ENCODE data around the gene PAK2. TPM values are rescaled to one million over a fixed set of nuclear protein-coding genes. Genes with fewer than 3 reads are reported as not detected.

PAK2 gene
- total and polyA plus RNA-seq, 2 experiments from 2014 or later = 24.3 to 49.4 TPM

DNA sequence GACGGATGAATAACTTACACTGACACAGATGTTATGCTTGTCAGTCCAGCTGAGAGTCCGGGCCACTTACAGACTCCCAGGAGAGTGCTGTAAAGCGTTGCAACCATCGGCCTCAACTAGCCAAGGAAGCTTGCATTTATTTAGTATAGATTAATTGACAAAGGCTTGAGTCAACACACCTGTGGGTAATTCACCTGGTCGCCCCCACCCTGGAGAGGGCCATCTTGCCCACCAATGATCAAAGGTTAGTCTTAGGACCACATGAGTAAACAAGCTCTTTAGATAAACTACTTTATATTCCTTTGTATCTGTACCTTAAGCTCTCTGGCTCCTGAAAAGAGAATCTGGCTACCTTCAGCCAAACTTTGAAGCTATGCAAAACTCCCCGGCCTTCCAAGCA, 51.0 kb downstream of the PAK2 start (continued):
- TF ChIP-seq, protein P1, sequence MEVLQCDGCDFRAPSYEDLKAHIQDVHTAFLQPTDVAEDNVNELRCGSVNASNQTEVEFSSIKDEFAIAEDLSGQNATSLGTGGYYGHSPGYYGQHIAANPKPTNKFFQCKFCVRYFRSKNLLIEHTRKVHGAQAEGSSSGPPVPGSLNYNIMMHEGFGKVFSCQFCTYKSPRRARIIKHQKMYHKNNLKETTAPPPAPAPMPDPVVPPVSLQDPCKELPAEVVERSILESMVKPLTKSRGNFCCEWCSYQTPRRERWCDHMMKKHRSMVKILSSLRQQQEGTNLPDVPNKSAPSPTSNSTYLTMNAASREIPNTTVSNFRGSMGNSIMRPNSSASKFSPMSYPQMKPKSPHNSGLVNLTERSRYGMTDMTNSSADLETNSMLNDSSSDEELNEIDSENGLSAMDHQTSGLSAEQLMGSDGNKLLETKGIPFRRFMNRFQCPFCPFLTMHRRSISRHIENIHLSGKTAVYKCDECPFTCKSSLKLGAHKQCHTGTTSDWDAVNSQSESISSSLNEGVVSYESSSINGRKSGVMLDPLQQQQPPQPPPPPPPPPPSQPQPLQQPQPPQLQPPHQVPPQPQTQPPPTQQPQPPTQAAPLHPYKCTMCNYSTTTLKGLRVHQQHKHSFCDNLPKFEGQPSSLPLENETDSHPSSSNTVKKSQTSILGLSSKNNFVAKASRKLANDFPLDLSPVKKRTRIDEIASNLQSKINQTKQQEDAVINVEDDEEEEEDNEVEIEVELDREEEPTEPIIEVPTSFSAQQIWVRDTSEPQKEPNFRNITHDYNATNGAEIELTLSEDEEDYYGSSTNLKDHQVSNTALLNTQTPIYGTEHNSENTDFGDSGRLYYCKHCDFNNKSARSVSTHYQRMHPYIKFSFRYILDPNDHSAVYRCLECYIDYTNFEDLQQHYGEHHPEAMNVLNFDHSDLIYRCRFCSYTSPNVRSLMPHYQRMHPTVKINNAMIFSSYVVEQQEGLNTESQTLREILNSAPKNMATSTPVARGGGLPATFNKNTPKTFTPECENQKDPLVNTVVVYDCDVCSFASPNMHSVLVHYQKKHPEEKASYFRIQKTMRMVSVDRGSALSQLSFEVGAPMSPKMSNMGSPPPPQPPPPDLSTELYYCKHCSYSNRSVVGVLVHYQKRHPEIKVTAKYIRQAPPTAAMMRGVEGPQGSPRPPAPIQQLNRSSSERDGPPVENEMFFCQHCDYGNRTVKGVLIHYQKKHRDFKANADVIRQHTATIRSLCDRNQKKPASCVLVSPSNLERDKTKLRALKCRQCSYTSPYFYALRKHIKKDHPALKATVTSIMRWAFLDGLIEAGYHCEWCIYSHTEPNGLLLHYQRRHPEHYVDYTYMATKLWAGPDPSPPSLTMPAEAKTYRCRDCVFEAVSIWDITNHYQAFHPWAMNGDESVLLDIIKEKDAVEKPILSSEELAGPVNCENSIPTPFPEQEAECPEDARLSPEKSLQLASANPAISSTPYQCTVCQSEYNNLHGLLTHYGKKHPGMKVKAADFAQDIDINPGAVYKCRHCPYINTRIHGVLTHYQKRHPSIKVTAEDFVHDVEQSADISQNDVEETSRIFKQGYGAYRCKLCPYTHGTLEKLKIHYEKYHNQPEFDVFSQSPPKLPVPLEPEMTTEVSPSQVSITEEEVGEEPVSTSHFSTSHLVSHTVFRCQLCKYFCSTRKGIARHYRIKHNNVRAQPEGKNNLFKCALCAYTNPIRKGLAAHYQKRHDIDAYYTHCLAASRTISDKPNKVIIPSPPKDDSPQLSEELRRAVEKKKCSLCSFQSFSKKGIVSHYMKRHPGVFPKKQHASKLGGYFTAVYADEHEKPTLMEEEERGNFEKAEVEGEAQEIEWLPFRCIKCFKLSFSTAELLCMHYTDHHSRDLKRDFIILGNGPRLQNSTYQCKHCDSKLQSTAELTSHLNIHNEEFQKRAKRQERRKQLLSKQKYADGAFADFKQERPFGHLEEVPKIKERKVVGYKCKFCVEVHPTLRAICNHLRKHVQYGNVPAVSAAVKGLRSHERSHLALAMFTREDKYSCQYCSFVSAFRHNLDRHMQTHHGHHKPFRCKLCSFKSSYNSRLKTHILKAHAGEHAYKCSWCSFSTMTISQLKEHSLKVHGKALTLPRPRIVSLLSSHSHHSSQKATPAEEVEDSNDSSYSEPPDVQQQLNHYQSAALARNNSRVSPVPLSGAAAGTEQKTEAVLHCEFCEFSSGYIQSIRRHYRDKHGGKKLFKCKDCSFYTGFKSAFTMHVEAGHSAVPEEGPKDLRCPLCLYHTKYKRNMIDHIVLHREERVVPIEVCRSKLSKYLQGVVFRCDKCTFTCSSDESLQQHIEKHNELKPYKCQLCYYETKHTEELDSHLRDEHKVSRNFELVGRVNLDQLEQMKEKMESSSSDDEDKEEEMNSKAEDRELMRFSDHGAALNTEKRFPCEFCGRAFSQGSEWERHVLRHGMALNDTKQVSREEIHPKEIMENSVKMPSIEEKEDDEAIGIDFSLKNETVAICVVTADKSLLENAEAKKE (CRISPR knock-in tag; IDR thresholded peaks at IDR 0.05) = no peak
- no peak for TF ChIP-seq EZH2 (IDR thresholded peaks at IDR 0.05; ENCODE audit: low read depth, unreplicated experiment)

DNA sequence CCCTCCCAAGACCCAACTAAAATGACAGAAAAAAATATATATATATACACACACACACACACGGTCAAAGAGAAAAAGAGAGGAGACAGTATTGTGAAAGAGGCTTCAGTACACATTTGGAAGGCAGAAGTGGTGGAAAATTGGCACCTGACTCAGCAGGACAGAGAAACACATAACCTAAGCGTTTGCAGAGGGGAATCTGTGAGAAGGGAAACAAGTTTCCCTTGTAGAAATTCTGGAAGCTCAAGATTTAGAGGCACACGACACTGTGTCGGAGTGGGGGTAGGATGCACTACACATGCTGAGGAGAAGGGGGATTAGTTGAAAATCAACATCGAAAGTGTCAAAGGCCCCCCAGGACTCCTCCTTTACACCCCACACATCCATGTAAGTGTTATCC, 53.1 kb downstream of the PAK2 start:
- Histone ChIP-seq H4K20me1 (replicated peaks; ENCODE audit: insufficient read depth) (no peaks in the 10 kb centered on the region; the same call in 1 of the 2 replicates), H3K36me3 (ENCODE audit: insufficient read depth) (peaks cover 9% of the 10 kb centered on the region; the same call in 1 of the 2 replicates), H3F3A (replicated peaks; ENCODE audit: low read depth) (no peaks in the 10 kb centered on the region), H3K79me2 (replicated peaks; ENCODE audit: insufficient read depth) (peaks cover 92% of the 10 kb centered on the region), H2AFZ (no peak overlapping the region), H3K4me3 (no peak overlapping the region), H3K4me2 (no peak overlapping the region), H3K27me3 (ENCODE audit: insufficient read depth) (no peaks in the 10 kb centered on the region), H3K4me1 (ENCODE audit: insufficient read depth) (0 out of 2 replicates have a peak, but pooled peaks cover 3% of the 10 kb centered on the region), H3K9me2 (ENCODE audit: insufficient read depth) (no peaks in the 10 kb centered on the region), H3K27ac (ENCODE audit: low read depth) (no peak overlapping the region)
- Mint-ChIP-seq H3K27me3 (ENCODE audit: insufficient read depth, low read depth, poor library complexity) (no peaks in the 10 kb centered on the region), H3K27ac (no peak overlapping the region; the same call in none of the 2 replicates), H3K4me3 (no peak overlapping the region), H3K9me3 (peaks cover 23% of the 10 kb centered on the region), H3K36me3 (ENCODE audit: low read depth) (peaks cover 64% of the 10 kb centered on the region), H3K4me1 (peaks cover 9% of the 10 kb centered on the region)
- DNase-seq (ENCODE audit: low spot score) (no peak), ATAC-seq (no peak)
- TF ChIP-seq JUNB (IDR thresholded peaks at IDR 0.05; ENCODE audit: unreplicated experiment) (no peak), STAT1 (IDR thresholded peaks at IDR 0.05; ENCODE audit: unreplicated experiment) (no peak), EZH2 (IDR thresholded peaks at IDR 0.05; ENCODE audit: low read depth, unreplicated experiment) (no peak)
- TF ChIP-seq, protein P2, sequence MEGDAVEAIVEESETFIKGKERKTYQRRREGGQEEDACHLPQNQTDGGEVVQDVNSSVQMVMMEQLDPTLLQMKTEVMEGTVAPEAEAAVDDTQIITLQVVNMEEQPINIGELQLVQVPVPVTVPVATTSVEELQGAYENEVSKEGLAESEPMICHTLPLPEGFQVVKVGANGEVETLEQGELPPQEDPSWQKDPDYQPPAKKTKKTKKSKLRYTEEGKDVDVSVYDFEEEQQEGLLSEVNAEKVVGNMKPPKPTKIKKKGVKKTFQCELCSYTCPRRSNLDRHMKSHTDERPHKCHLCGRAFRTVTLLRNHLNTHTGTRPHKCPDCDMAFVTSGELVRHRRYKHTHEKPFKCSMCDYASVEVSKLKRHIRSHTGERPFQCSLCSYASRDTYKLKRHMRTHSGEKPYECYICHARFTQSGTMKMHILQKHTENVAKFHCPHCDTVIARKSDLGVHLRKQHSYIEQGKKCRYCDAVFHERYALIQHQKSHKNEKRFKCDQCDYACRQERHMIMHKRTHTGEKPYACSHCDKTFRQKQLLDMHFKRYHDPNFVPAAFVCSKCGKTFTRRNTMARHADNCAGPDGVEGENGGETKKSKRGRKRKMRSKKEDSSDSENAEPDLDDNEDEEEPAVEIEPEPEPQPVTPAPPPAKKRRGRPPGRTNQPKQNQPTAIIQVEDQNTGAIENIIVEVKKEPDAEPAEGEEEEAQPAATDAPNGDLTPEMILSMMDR (conservative IDR thresholded peaks at IDR 0.05; ENCODE audit: low read depth in 2 of 2) = no peak
- TF ChIP-seq, protein P1 (CRISPR knock-in tag; IDR thresholded peaks at IDR 0.05) = no peak

All from GM23338 (cell line).